GM12864 (cell line): ENCODE measurements around the gene STS.
"Not testable (repeated sequence)": the region's sequence is repeated elsewhere in the genome, so short reads cannot be mapped to it uniquely, and the experiment has no call there.

Source experiments
- DNase-seq: peaks from one replicate; pipeline ENCODE4 v3.0.0-alpha.2; 2011; ENCODE audit warnings: low read depth
- H3K4me3 ChIP-seq: 2 replicates; pipeline ENCODE4 v1.5.1; 2011; ENCODE audit warnings: mild to moderate bottlenecking, low read depth, low read length, control low read depth
- CTCF ChIP-seq: IDR thresholded peaks from 2 replicates; pipeline ENCODE4 v1.5.1; 2011; ENCODE audit warnings: low read depth, mild to moderate bottlenecking, moderate library complexity, low read length, control low read depth, inconsistent platforms; ENCODE audit errors: missing control alignments

Gene STS

GRCh38 chrX:7169627-7170026 lies 22.1 kb downstream of the STS start:
- DNase-seq = no peak
- no peak overlapping the region for H3K4me3 ChIP-seq
- TF ChIP-seq CTCF = no peak

- peak; percentile 35 for TF ChIP-seq CTCF
- no peak for DNase-seq
- no peak overlapping the region for H3K4me3 ChIP-seq
Observed at GRCh38 chrX:7170898-7171297, 23.4 kb downstream of the STS start.

- H3K4me3 ChIP-seq = not testable (repeated sequence)
Observed at GRCh38 chrX:7178859-7179258, 31.3 kb downstream of the STS start.

GRCh38 chrX:7179446-7179845 lies 31.9 kb downstream of the STS start:
- H3K4me3 ChIP-seq = no peak overlapping the region
- DNase-seq = no peak
- no peak for TF ChIP-seq CTCF

More at GRCh38 chrX:7178859-7179258, 31.3 kb downstream of the STS start:
- DNase-seq = not testable (repeated sequence)

GRCh38 chrX:7184816-7185215 lies 37.3 kb downstream of the STS start:
- TF ChIP-seq CTCF = no peak
- H3K4me3 ChIP-seq = no peak overlapping the region
- DNase-seq = no peak

- TF ChIP-seq CTCF = no peak
- no peak overlapping the region for H3K4me3 ChIP-seq
- DNase-seq = no peak
Observed at GRCh38 chrX:7188672-7189071, 41.2 kb downstream of the STS start.

- TF ChIP-seq CTCF = peak; percentile 18
- no peak for DNase-seq
- no peak overlapping the region for H3K4me3 ChIP-seq
Observed at GRCh38 chrX:7190157-7190556, 42.6 kb downstream of the STS start.

GRCh38 chrX:7191681-7192110 lies 44.2 kb downstream of the STS start:
- DNase-seq = no peak
- H3K4me3 ChIP-seq = no peak overlapping the region
- TF ChIP-seq CTCF = peak; percentile 26
